ENCODE measurements around the gene GET3.

Gene GET3

GRCh38 chr19:12782424-12783290 lies 45.4 kb downstream of the GET3 start:
- DNase-seq: peak; percentile 84

- DNase-seq: no peak
Observed at GRCh38 chr19:12783291-12783848, 46.1 kb downstream of the GET3 start.

GRCh38 chr19:12783849-12784393 lies 46.6 kb downstream of the GET3 start:
- DNase-seq: no peak

- DNase-seq: no peak
Observed at GRCh38 chr19:12784394-12784870, 47.1 kb downstream of the GET3 start.

- DNase-seq: no peak
Observed at GRCh38 chr19:12784871-12785430, 47.7 kb downstream of the GET3 start.

GRCh38 chr19:12785431-12786031 lies 48.2 kb downstream of the GET3 start:
- no peak for DNase-seq

- DNase-seq: peak; percentile 68
Observed at GRCh38 chr19:12786141-12786870, 49.0 kb downstream of the GET3 start.

- DNase-seq: no peak
Observed at GRCh38 chr19:12786952-12787351, 49.7 kb downstream of the GET3 start.

GRCh38 chr19:12787458-12787857 lies 50.2 kb downstream of the GET3 start:
- DNase-seq: no peak

GRCh38 chr19:12788042-12788681 lies 50.9 kb downstream of the GET3 start:
- DNase-seq: no peak

- DNase-seq: no peak
Observed at GRCh38 chr19:12788682-12789097, 51.4 kb downstream of the GET3 start.

GRCh38 chr19:12789098-12789903 lies 52.0 kb downstream of the GET3 start:
- no peak for DNase-seq

- peak; percentile 92 for DNase-seq
Observed at GRCh38 chr19:12789904-12790619, 52.8 kb downstream of the GET3 start.

GRCh38 chr19:12790628-12791344 lies 53.5 kb downstream of the GET3 start:
- no peak for DNase-seq

GRCh38 chr19:12791345-12792050 lies 54.2 kb downstream of the GET3 start, which contains the start of gene JUNB:
Gene JUNB (plus strand): TSS chr19:12791486. CDS start chr19:12791772, 286 bp downstream.
- peak; percentile 98 for DNase-seq

GRCh38 chr19:12792051-12792852 lies 55.0 kb downstream of the GET3 start:
- DNase-seq: no peak

- DNase-seq: no peak
Observed at GRCh38 chr19:12792853-12793289, 55.6 kb downstream of the GET3 start.

All from midbrain (tissue), 1 donor.